Sigmoid colon (tissue), 7 donors: ENCODE measurements around the gene SF3B1. TPM values are rescaled to one million over a fixed set of nuclear protein-coding genes. Genes with fewer than 3 reads are reported as not detected.

Source experiments
- DNase-seq: peaks from one replicate; pipeline ENCODE4 v3.0.0-alpha.2; 2019
- H3K27ac ChIP-seq, 4 donors: fragments of 200-600 bp; sonication (generic); one replicate each; pipeline ENCODE4 v1.5.1; 2016 to 2019; ENCODE audit warnings: mild to moderate bottlenecking in 1 of 4
- H3K27me3 ChIP-seq, 3 donors: fragments of 200-600 bp; sonication (generic); one replicate each; pipeline ENCODE4 v1.5.1; 2019; ENCODE audit warnings: mild to moderate bottlenecking in 1 of 3
- H3K36me3 ChIP-seq, 4 donors: fragments of 200-600 bp; sonication (generic); one replicate each; pipeline ENCODE4 v1.5.1; 2016 to 2019
- H3K4me1 ChIP-seq, 4 donors: fragments of 200-600 bp; sonication (generic); one replicate each; pipeline ENCODE4 v1.5.1; 2017 to 2019
- H3K4me3 ChIP-seq, 4 donors: fragments of 200-600 bp; sonication (generic); one replicate each; pipeline ENCODE4 v1.5.1; 2017 to 2019; ENCODE audit warnings: mild to moderate bottlenecking in 2 of 4, moderate library complexity in 1 of 4
- H3K9me3 ChIP-seq, 4 donors: fragments of 200-600 bp in 3 of 4; sonication (generic) in 3 of 4; one replicate each; pipeline versions ENCODE4 v1.5.1 to v1.6.1; 2013 to 2019
- CTCF ChIP-seq, 4 experiments: fragments of 450-650 bp in 3 of 4; fragments of 200-600 bp in 1 of 4; IDR thresholded peaks; one replicate each; pipeline ENCODE4 v1.5.1; 2016 to 2019; ENCODE audit warnings: antibody characterized with exemption in 4 of 4, mild to moderate bottlenecking in 3 of 4, moderate library complexity in 2 of 4
- EP300 ChIP-seq, 4 donors: sonication (generic); formaldehyde crosslinking; IDR thresholded peaks; one replicate each; pipeline ENCODE4 v1.6.1; 2017; ENCODE audit warnings: antibody characterized with exemption in 4 of 4
- POLR2A ChIP-seq, 2 donors: fragments of 450-650 bp; IDR thresholded peaks; one replicate each; pipeline ENCODE4 v1.6.1; 2016; ENCODE audit warnings: antibody characterized with exemption in 2 of 2, mild to moderate bottlenecking in 2 of 2, moderate library complexity in 2 of 2
- POLR2AphosphoS5 ChIP-seq, 4 donors: sonication (generic); formaldehyde crosslinking; IDR thresholded peaks; one replicate each; pipeline ENCODE4 v1.6.1; 2017; ENCODE audit warnings: antibody characterized with exemption in 4 of 4
- WGBS, 2 donors: extraction: QIAGEN DNeasy Blood & Tissue Kit; methylation state at CpG; one replicate each; pipeline ENCODE4 v1.1.7; 2013; 5-methylcytosine and 5-hydroxymethylcytosine counted together
- intact Hi-C: fragments of 100-400 bp; cut with DNase I; formaldehyde crosslinking; loops from one replicate; pipeline ENCODE4 v1.15.1; 2023
- polyA plus RNA-seq, 3 donors: library from polyadenylated mRNA; stranded (reverse); fragments of 200-250 nt; gene quantifications; one replicate each; pipeline ENCODE4 v1.2.3, GENCODE V29; 2013
- small RNA-seq, 3 donors: library from RNA; depleted of rRNA; stranded (forward); fragments of <200 nt; gene quantifications; one replicate each; pipeline ENCODE3, GENCODE V24; 2016
- total RNA-seq, 4 donors: library from RNA; depleted of rRNA; stranded (reverse); fragments of >200 nt; gene quantifications; one replicate each; pipeline ENCODE4 v1.1.0, GENCODE V29; 2016
- donor health status: healthy with polysubstance abuse.
- donor health status: Bipolar disorder and iron deficiency.
- donor health status: healthy.

The SF3B1 gene
- total and polyA plus RNA-seq, 7 donors = 61.5 to 475 (median 258) TPM

- H3K4me3 ChIP-seq = no peak overlapping the region
- H3K4me1 ChIP-seq = no peaks in the 10 kb centered on the region
- intact Hi-C loops = no loop called here
- no peak for DNase-seq
- H3K27ac ChIP-seq = no peak overlapping the region
- no peaks in the 10 kb centered on the region for H3K27me3 ChIP-seq
- no peak for TF ChIP-seq POLR2A (IDR thresholded peaks at IDR 0.05)
- no peak for TF ChIP-seq EP300 (IDR thresholded peaks at IDR 0.05)
- no peak for TF ChIP-seq CTCF (IDR thresholded peaks at IDR 0.05)
- TF ChIP-seq POLR2AphosphoS5 (IDR thresholded peaks at IDR 0.05) = no peak
- H3K36me3 ChIP-seq = no peaks in the 10 kb centered on the region
- H3K9me3 ChIP-seq = no peaks in the 10 kb centered on the region
- WGBS, 2 donors = 91 to 94% methylated on average over 5 of the region's 5 CpGs
Observed at GRCh38 chr2:197340591-197340990, 94.2 kb downstream of the SF3B1 start.

Small RNA genes within 50 kb of the gene (small RNA-seq; reads per million reads assigned to genes)
- gene RF00394 (0 reads per million in 3 donors), gene RNU6-1029P (0 reads per million in 3 donors)

Other genes starting within 250 kb of the SF3B1 start
- gene ANKRD44, start 124.2 kb downstream of the SF3B1 start, total RNA-seq = 10 to 100 TPM; 34.2 to 41.1 (median 37.6) TPM
- gene ANKRD44, start 124.2 kb downstream of the SF3B1 start, polyA plus RNA-seq = 10 to 100 TPM in 1 of 3 donors, 1 to 10 TPM in 2; 1.2 to 21.3 (median 1.8) TPM
- gene COQ10B, start 18.5 kb upstream of the SF3B1 start, total RNA-seq = 10 to 100 TPM; 16.3 to 39.0 (median 33.0) TPM
- 10 to 100 TPM; 15.1 to 77.9 (median 39.0) TPM for gene COQ10B, start 18.5 kb upstream of the SF3B1 start, polyA plus RNA-seq
- 100 to 1,000 TPM in 3 of 4 donors, 10 to 100 TPM in 1; 98.9 to 144 (median 114) TPM for gene HSPD1, start 64.8 kb upstream of the SF3B1 start, total RNA-seq
- gene HSPD1, start 64.8 kb upstream of the SF3B1 start, polyA plus RNA-seq = 100 to 1,000 TPM; 121 to 313 (median 177) TPM
- gene HSPE1, start 65.4 kb upstream of the SF3B1 start, total RNA-seq = 100 to 1,000 TPM in 2 of 4 donors, 10 to 100 TPM in 2; 47.8 to 136 (median 106) TPM
- 100 to 1,000 TPM; 194 to 267 (median 217) TPM for gene HSPE1, start 65.4 kb upstream of the SF3B1 start, polyA plus RNA-seq
- gene MOB4, start 81.0 kb upstream of the SF3B1 start, total RNA-seq = 10 to 100 TPM; 29.1 to 50.5 (median 38.7) TPM
- gene MOB4, start 81.0 kb upstream of the SF3B1 start, polyA plus RNA-seq = 10 to 100 TPM; 22.2 to 49.9 (median 40.9) TPM
- gene RFTN2, start 240.6 kb upstream of the SF3B1 start, total RNA-seq = 1 to 10 TPM; 5.4 to 10.0 (median 8.5) TPM
- gene RFTN2, start 240.6 kb upstream of the SF3B1 start, polyA plus RNA-seq = 1 to 10 TPM in 2 of 3 donors, under 1 TPM in 1; 0.92 to 3.6 (median 1.3) TPM